ENCODE results near the gene DNAJC4. TPM values are rescaled to one million over a fixed set of nuclear protein-coding genes. Genes with fewer than 3 reads are reported as not detected.

DNAJC4 gene
- total RNA-seq, 8 experiments from 2014 or later, result 13.2 to 51.7 (median 26.9) TPM

- no peak overlapping the region for H3K4me3 ChIP-seq
- peaks cover 7 to 9% of the 10 kb centered on the region in 2 donors for H3K4me1 ChIP-seq (replicated peaks in 1 of 2)
- no peak overlapping the region for H3K27ac ChIP-seq
- ATAC-seq (replicated peaks in 6 of 8), result no peak
- 0 to 100% (median 92%) methylated on average over 1 to 6 of the region's 15 CpGs for WGBS, 10 experiments
- in situ Hi-C loops (cut with MboI; ENCODE audit: low pct_unique_long_range_greater_than_20kb in 2 of 9, low sequenced_read_pairs in 9 of 9, unreplicated experiment in 9 of 9), result no loop called here
Observed at GRCh38 chr11:64275031-64275800, 44.9 kb downstream of the DNAJC4 start.

DNA sequence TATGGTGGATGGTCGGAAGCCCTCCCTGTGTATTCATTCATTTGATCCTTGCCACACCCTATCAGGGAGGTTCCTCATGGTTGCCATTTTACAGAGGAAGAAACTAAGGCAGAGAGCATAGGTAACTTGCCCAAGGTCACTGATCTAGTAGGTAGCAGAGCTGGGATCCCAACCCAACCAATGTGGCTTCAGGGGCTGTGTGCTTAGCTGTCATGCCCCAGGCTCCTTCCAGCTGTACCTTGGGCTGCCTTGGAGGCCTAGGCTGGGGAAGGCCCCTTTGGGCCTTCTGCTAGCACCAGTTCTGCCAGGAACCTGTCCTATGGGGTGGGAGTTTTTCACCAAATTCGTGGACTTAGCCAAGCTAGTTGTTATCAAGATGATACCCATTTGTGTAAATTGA, 45.5 kb downstream of the DNAJC4 start:
- H3K27ac ChIP-seq, result no peak overlapping the region
- no peak overlapping the region for H3K4me3 ChIP-seq
- in situ Hi-C loops (cut with MboI; ENCODE audit: low pct_unique_long_range_greater_than_20kb in 2 of 9, low sequenced_read_pairs in 9 of 9, unreplicated experiment in 9 of 9), result no loop called here
- WGBS, 10 experiments, result no CpG with 5 or more reads among the region's 2 CpGs
- no peak for ATAC-seq (replicated peaks in 6 of 8)
- peaks cover 7 to 9% of the 10 kb centered on the region in 2 donors for H3K4me1 ChIP-seq (replicated peaks in 1 of 2)

GRCh38 chr11:64276653-64277431, 46.5 kb downstream of the DNAJC4 start:
- in situ Hi-C loops (cut with MboI; ENCODE audit: low pct_unique_long_range_greater_than_20kb in 2 of 9, low sequenced_read_pairs in 9 of 9, unreplicated experiment in 9 of 9), result no loop called here
- Histone ChIP-seq H3K27ac (no peak overlapping the region), H3K4me3 (no peak overlapping the region), H3K4me1 (replicated peaks in 1 of 2) (peaks cover 6 to 8% of the 10 kb centered on the region in 2 donors)
- ATAC-seq (replicated peaks in 6 of 8), result peak in 3 of 8 experiments; percentile 84 to 93 (median 88)
- WGBS, 10 experiments, result 0 to 100% (median 92%) methylated on average over 1 to 9 of the region's 17 CpGs; no CpG with 5 or more reads in 1 of the 10 experiments

DNA sequence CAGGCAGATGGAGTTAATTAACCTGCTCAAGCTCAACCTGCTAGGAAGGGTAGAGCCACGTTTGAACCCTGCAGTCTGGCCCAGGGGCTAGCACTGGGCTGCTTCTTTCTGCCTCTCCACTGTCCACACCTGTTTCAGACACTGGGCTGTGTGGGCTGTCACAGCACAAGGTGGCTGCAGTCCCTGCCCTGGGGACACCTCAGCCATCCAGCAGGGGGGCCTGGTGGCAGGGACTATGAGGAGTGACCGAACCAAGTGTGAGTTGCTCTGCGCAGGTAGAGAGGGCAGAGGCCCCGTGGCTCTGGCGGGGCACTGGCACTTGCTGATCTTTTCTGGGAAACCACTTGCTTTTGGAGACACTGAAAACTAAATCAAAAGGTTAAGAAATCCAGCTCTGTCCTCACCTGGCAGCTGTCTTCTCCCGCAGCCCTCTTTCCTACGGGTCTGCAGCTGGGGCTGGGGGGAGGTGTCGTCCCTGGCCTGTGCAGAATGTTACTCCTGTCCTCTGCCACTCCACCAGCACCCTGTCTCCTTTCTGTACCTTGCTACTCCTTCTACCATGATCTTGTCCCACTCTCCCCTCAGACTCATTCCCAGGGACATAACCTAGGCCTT, 48.3 kb downstream of the DNAJC4 start:
- Histone ChIP-seq H3K4me3 (no peak overlapping the region), H3K4me1 (replicated peaks in 1 of 2) (peaks cover 2 to 3% of the 10 kb centered on the region in 2 donors), H3K27ac (no peak overlapping the region)
- 80 to 100% (median 80%) methylated on average over 1 to 3 of the region's 8 CpGs; no CpG with 5 or more reads in 5 of the 10 experiments for WGBS, 10 experiments
- in situ Hi-C loops (cut with MboI; ENCODE audit: low pct_unique_long_range_greater_than_20kb in 2 of 9, low sequenced_read_pairs in 9 of 9, unreplicated experiment in 9 of 9), result no loop called here
- ATAC-seq (replicated peaks in 6 of 8), result no peak

- Histone ChIP-seq H3K4me1 (replicated peaks in 1 of 2) (peaks cover 10 to 12% of the 10 kb centered on the region in 2 donors), H3K4me3 (no peak overlapping the region), H3K27ac (no peak overlapping the region)
- 86 to 100% (median 97%) methylated on average over 1 to 15 of the region's 22 CpGs for WGBS, 10 experiments
- in situ Hi-C loops (cut with MboI; ENCODE audit: low pct_unique_long_range_greater_than_20kb in 2 of 9, low sequenced_read_pairs in 9 of 9, unreplicated experiment in 9 of 9), result no loop called here
- no peak for ATAC-seq (replicated peaks in 6 of 8)
Observed at GRCh38 chr11:64281957-64282770, 51.8 kb downstream of the DNAJC4 start.

GRCh38 chr11:64283092-64283491, 52.7 kb downstream of the DNAJC4 start:
- peaks cover 10 to 12% of the 10 kb centered on the region in 2 donors for H3K4me1 ChIP-seq (replicated peaks in 1 of 2)
- ATAC-seq (replicated peaks in 6 of 8), result no peak
- H3K27ac ChIP-seq, result no peak overlapping the region
- in situ Hi-C loops (cut with MboI; ENCODE audit: low pct_unique_long_range_greater_than_20kb in 2 of 9, low sequenced_read_pairs in 9 of 9, unreplicated experiment in 9 of 9), result no loop called here
- H3K4me3 ChIP-seq, result no peak overlapping the region
- WGBS, 10 experiments, result 90 to 100% (median 95%) methylated on average over 2 to 3 of the region's 3 CpGs; no CpG with 5 or more reads in 2 of the 10 experiments

Other genes with a start within 250 kb of the DNAJC4 start
- gene OTUB1, start 244.1 kb upstream of the DNAJC4 start, total RNA-seq, result 10 to 100 TPM; 39.8 to 80.0 (median 53.7) TPM
- gene FLRT1, start 194.6 kb upstream of the DNAJC4 start, total RNA-seq, result 10 to 100 TPM in 1 of 8 experiments, 1 to 10 TPM in 6, under 1 TPM in 1; 0.31 to 10.1 (median 3.6) TPM
- 10 to 100 TPM; 10.2 to 47.7 (median 16.6) TPM for gene MACROD1, start 64.4 kb upstream of the DNAJC4 start, total RNA-seq
- 100 to 1,000 TPM; 110 to 251 (median 163) TPM for gene STIP1, start 44.4 kb upstream of the DNAJC4 start, total RNA-seq
- 1 to 10 TPM in 7 of 8 experiments, under 1 TPM in 1; 0.63 to 3.2 (median 2.2) TPM for gene FERMT3, start 23.8 kb upstream of the DNAJC4 start, total RNA-seq
- gene TRPT1, start 4.4 kb upstream of the DNAJC4 start, total RNA-seq, result 10 to 100 TPM; 31.8 to 59.9 (median 35.5) TPM
- 10 to 100 TPM; 17.3 to 65.4 (median 35.4) TPM for gene NUDT22, start 4.3 kb upstream of the DNAJC4 start, total RNA-seq
- gene VEGFB, start 4.0 kb downstream of the DNAJC4 start, total RNA-seq, result 10 to 100 TPM; 21.2 to 72.8 (median 30.3) TPM
- 100 to 1,000 TPM in 3 of 8 experiments, 10 to 100 TPM in 5; 61.8 to 156 (median 85.0) TPM for gene FKBP2, start 10.5 kb downstream of the DNAJC4 start, total RNA-seq
- gene PPP1R14B, start 16.4 kb downstream of the DNAJC4 start, total RNA-seq, result 100 to 1,000 TPM in 5 of 8 experiments, 10 to 100 TPM in 3; 81.6 to 289 (median 142) TPM
- gene PLCB3, start 21.0 kb downstream of the DNAJC4 start, total RNA-seq, result 10 to 100 TPM in 4 of 8 experiments, 1 to 10 TPM in 4; 5.6 to 29.5 (median 9.8) TPM
- 100 to 1,000 TPM in 1 of 8 experiments, 10 to 100 TPM in 7; 38.6 to 119 (median 65.6) TPM for gene BAD, start 54.1 kb downstream of the DNAJC4 start, total RNA-seq
- gene GPR137, start 55.3 kb downstream of the DNAJC4 start, total RNA-seq, result 10 to 100 TPM; 18.9 to 37.6 (median 22.5) TPM
- under 1 TPM in 5 of 8 experiments, not detected in 3; 0.25 to 0.78 (median 0.61) TPM for gene KCNK4, start 60.8 kb downstream of the DNAJC4 start, total RNA-seq
- gene CATSPERZ, start 69.8 kb downstream of the DNAJC4 start, total RNA-seq, result 1 to 10 TPM in 3 of 8 experiments, under 1 TPM in 2, not detected in 3; 0.76 to 1.9 (median 1.2) TPM
- gene ESRRA, start 75.0 kb downstream of the DNAJC4 start, total RNA-seq, result 10 to 100 TPM in 7 of 8 experiments, 1 to 10 TPM in 1; 9.3 to 75.7 (median 19.1) TPM
- gene TRMT112, start 87.0 kb downstream of the DNAJC4 start, total RNA-seq, result 100 to 1,000 TPM; 169 to 349 (median 254) TPM
- gene PRDX5, start 87.6 kb downstream of the DNAJC4 start, total RNA-seq, result 100 to 1,000 TPM; 218 to 801 (median 352) TPM
- gene CCDC88B, start 109.7 kb downstream of the DNAJC4 start, total RNA-seq, result 1 to 10 TPM in 7 of 8 experiments, under 1 TPM in 1; 0.90 to 8.6 (median 3.0) TPM
- 10 to 100 TPM in 4 of 8 experiments, 1 to 10 TPM in 4; 5.0 to 48.1 (median 12.3) TPM for gene RPS6KA4, start 128.6 kb downstream of the DNAJC4 start, total RNA-seq